Astrocyte (in vitro differentiated cells and primary cell): ENCODE measurements around the gene ASCL2. TPM values are rescaled to one million over a fixed set of nuclear protein-coding genes. Genes with fewer than 3 reads are reported as not detected.

ENCODE experiments used
- total RNA-seq: library from RNA; stranded (reverse); gene quantifications from 2 replicates; pipeline ENCODE4 v1.2.1, GENCODE V29; 2021

Gene ASCL2
- total RNA-seq, 1 donor from 2014 or later, result not detected

Other genes starting within 250 kb of the ASCL2 start
- gene IGF2, start 131.2 kb downstream of the ASCL2 start, total RNA-seq, result 188 and 209 TPM in 2 replicates
- not detected in 2 replicates for gene INS, start 109.4 kb downstream of the ASCL2 start, total RNA-seq
- not detected in 2 replicates for gene TH, start 98.8 kb downstream of the ASCL2 start, total RNA-seq
- not detected in 2 replicates for gene C11orf21, start 31.3 kb upstream of the ASCL2 start, total RNA-seq
- not detected in 2 replicates for gene TSPAN32, start 31.4 kb upstream of the ASCL2 start, total RNA-seq
- gene CD81, start 106.7 kb upstream of the ASCL2 start, total RNA-seq, result 625 and 648 TPM in 2 replicates
- gene TSSC4, start 130.2 kb upstream of the ASCL2 start, total RNA-seq, result 60.9 and 70.0 TPM in 2 replicates
- not detected in 2 replicates for gene TRPM5, start 173.9 kb upstream of the ASCL2 start, total RNA-seq
- 0.31 TPM in 1 of 2 replicates, not detected in the other for gene KCNQ1, start 174.4 kb upstream of the ASCL2 start, total RNA-seq